Coronary artery (tissue), 2 donors: ENCODE data around the gene LRRC56.
A peak's percentile ranks its signal among the peaks of the same experiment; 100 is the strongest.

Experiments used
- DNase-seq: peaks from one replicate; pipeline ENCODE4 v3.0.0-alpha.2; 2017; ENCODE audit warnings: low spot score
- H3K27ac ChIP-seq, 2 donors: fragments of 200-600 bp; sonication (generic); one replicate each; pipeline ENCODE4 v1.5.1; 2016 to 2019
- H3K4me3 ChIP-seq: fragments of 200-600 bp; sonication (generic); 2 replicates; pipeline ENCODE4 v1.5.1; 2016; ENCODE audit warnings: mild to moderate bottlenecking, moderate library complexity
- CTCF ChIP-seq: fragments of 200-600 bp; sonication (generic); IDR thresholded peaks from one replicate; pipeline ENCODE4 v1.5.1; 2019; ENCODE audit warnings: antibody characterized with exemption

The LRRC56 gene

GRCh38 chr11:558503-558902, 21.2 kb downstream of the LRRC56 start:
- Histone ChIP-seq H3K4me3 (no peak overlapping the region), H3K27ac (no peak overlapping the region)
- no peak for DNase-seq
- no peak for TF ChIP-seq CTCF

GRCh38 chr11:559020-559620, 21.8 kb downstream of the LRRC56 start:
- DNase-seq, result no peak
- Histone ChIP-seq H3K27ac (no peak overlapping the region), H3K4me3 (no peak overlapping the region)
- no peak for TF ChIP-seq CTCF

GRCh38 chr11:559712-560304, 22.5 kb downstream of the LRRC56 start:
- DNase-seq, result no peak
- Histone ChIP-seq H3K27ac (no peak overlapping the region), H3K4me3 (peak overlapping the region; percentile 83)
- no peak for TF ChIP-seq CTCF

GRCh38 chr11:560305-561147, 23.2 kb downstream of the LRRC56 start, which contains the start of the genes LMNTD2 and RASSF7:
LMNTD2 (minus strand) TSS chr11:560738; CDS start chr11:560716, 22 bp downstream.
RASSF7 (plus strand) TSS chr11:560970; CDS start chr11:561769, 799 bp downstream.
- Histone ChIP-seq H3K4me3 (peak within 1 kb of the TSS; percentile 83), H3K27ac (peak within 1 kb of the TSS in 1 of 2 donors; percentile 9)
- TF ChIP-seq CTCF, result no peak
- DNase-seq, result peak; percentile 89

GRCh38 chr11:561148-562003, 24.0 kb downstream of the LRRC56 start:
- peak overlapping the region; percentile 83 for H3K4me3 ChIP-seq
- TF ChIP-seq CTCF, result no peak
- no peak for DNase-seq
- peak overlapping the region in 1 of 2 donors; percentile 9 for H3K27ac ChIP-seq

GRCh38 chr11:562046-562645, 24.8 kb downstream of the LRRC56 start:
- Histone ChIP-seq H3K27ac (no peak overlapping the region), H3K4me3 (no peak overlapping the region)
- DNase-seq, result no peak
- TF ChIP-seq CTCF, result no peak
